HG02973 (cell line): ENCODE data around the gene MPZL2.

Experiments
- ATAC-seq: cut with Tn5 transposase; IDR thresholded peaks from one replicate; pipeline ENCODE4 v1.9.1; 2021; ENCODE audit warnings: moderate library complexity; ENCODE audit not compliant: unreplicated experiment

Gene MPZL2

GRCh38 chr11:118223570-118223969, 40.5 kb downstream of the MPZL2 start:
- no peak for ATAC-seq

- no peak for ATAC-seq
These were observed 41.7 kb downstream of the MPZL2 start for GRCh38 chr11:118222437-118222836.

GRCh38 chr11:118221419-118221818, 42.7 kb downstream of the MPZL2 start:
- ATAC-seq = no peak

- no peak for ATAC-seq
These were observed 44.4 kb downstream of the MPZL2 start for GRCh38 chr11:118219732-118220131.

GRCh38 chr11:118219244-118219643, 44.9 kb downstream of the MPZL2 start:
- no peak for ATAC-seq

GRCh38 chr11:118217575-118217974, 46.5 kb downstream of the MPZL2 start:
- no peak for ATAC-seq

- ATAC-seq = no peak
These were observed 47.2 kb downstream of the MPZL2 start for GRCh38 chr11:118216621-118217481.

- ATAC-seq = no peak
These were observed 48.3 kb downstream of the MPZL2 start for GRCh38 chr11:118215765-118216164.

GRCh38 chr11:118215262-118215661, 48.8 kb downstream of the MPZL2 start:
- no peak for ATAC-seq

GRCh38 chr11:118214210-118214914, 49.7 kb downstream of the MPZL2 start:
- ATAC-seq = no peak

- no peak for ATAC-seq
These were observed 50.3 kb downstream of the MPZL2 start for GRCh38 chr11:118213781-118214180.

- no peak for ATAC-seq
These were observed 50.9 kb downstream of the MPZL2 start for GRCh38 chr11:118213201-118213600.

GRCh38 chr11:118212781-118213191, 51.3 kb downstream of the MPZL2 start:
- ATAC-seq = no peak

- no peak for ATAC-seq
These were observed 51.9 kb downstream of the MPZL2 start for GRCh38 chr11:118212131-118212725.

GRCh38 chr11:118211006-118211405, 53.1 kb downstream of the MPZL2 start:
- no peak for ATAC-seq

- no peak for ATAC-seq
These were observed 53.8 kb downstream of the MPZL2 start for GRCh38 chr11:118210323-118210722.

- ATAC-seq = no peak
These were observed 55.1 kb downstream of the MPZL2 start for GRCh38 chr11:118209033-118209432.

- no peak for ATAC-seq
These were observed 57.0 kb downstream of the MPZL2 start for GRCh38 chr11:118207079-118207478.

GRCh38 chr11:118206391-118207031, 57.6 kb downstream of the MPZL2 start:
- no peak for ATAC-seq

- ATAC-seq = no peak
These were observed 58.3 kb downstream of the MPZL2 start for GRCh38 chr11:118205606-118206378.
